GM10248 (cell line): ENCODE measurements around the gene KCNQ4.

Source experiments
- CTCF ChIA-PET: fragments of 300-600 bp; sonication (Branson Sonifier 250); formaldehyde crosslinking; extraction: SDS; loops from one replicate; lab custom pipeline; 2021; ENCODE audit warnings: antibody characterized with exemption; lab: Yijun Ruan, JAX
- POLR2A ChIA-PET: fragments of 350-650 bp; sonication (Branson Sonifier 250); formaldehyde crosslinking; extraction: SDS; loops from one replicate; lab custom pipeline; 2020; ENCODE audit warnings: antibody characterized with exemption; lab: Yijun Ruan, JAX
- DNase-seq: peaks from one replicate; pipeline ENCODE4 v3.0.0; 2012; ENCODE audit errors: extremely low spot score
- TF ChIP-seq, protein P1 (sequence below): IDR thresholded peaks from 2 replicates; pipeline ENCODE4 v1.5.1; 2012; ENCODE audit warnings: mild to moderate bottlenecking, low read depth; ENCODE audit errors: extremely low read depth, missing control alignments, control extremely low read depth

KCNQ4 gene

DNA sequence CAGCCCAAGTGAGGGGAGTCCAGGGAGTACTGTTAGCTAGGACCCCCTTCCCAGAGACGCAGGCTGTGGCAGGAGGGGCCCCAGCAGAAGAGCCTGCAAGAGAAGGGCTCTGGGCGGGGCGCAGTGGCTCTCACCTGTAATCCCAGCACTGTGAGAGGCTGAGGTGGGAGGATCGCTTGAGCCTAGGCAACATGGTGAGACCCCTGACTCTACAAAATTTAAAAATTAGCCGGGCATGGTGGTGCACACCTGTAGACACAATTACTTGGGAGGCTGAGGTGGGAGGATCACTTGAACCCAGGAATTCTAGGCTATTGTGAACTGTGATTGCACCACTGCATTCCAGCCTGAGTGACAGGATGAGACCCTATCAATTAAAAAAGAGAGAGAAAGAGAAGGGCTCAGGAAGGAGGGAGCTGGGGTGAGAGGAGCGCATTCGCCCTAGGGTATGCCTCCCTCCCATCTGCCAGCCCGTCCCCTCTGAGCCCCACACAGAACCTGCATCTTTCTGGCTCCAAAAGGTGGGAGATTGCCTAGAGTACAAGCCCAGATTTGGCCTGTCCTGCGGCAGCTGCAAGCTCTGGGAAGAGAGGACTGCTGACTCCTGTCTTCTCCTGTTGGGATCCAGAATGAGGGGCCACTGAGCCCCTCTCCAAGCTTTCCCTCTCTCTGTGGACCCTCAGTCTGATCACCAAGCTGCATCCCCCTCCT, 3.6 kb downstream of the KCNQ4 start:
- POLR2A ChIA-PET, result no interaction called here
- DNase-seq, result no peak
- TF ChIP-seq, protein P1, sequence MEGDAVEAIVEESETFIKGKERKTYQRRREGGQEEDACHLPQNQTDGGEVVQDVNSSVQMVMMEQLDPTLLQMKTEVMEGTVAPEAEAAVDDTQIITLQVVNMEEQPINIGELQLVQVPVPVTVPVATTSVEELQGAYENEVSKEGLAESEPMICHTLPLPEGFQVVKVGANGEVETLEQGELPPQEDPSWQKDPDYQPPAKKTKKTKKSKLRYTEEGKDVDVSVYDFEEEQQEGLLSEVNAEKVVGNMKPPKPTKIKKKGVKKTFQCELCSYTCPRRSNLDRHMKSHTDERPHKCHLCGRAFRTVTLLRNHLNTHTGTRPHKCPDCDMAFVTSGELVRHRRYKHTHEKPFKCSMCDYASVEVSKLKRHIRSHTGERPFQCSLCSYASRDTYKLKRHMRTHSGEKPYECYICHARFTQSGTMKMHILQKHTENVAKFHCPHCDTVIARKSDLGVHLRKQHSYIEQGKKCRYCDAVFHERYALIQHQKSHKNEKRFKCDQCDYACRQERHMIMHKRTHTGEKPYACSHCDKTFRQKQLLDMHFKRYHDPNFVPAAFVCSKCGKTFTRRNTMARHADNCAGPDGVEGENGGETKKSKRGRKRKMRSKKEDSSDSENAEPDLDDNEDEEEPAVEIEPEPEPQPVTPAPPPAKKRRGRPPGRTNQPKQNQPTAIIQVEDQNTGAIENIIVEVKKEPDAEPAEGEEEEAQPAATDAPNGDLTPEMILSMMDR, result no peak
- CTCF ChIA-PET, result interaction anchor here (1.1 to 7.9 kb wide), 4 partner anchors 10 to 63 kb away, joined by 3 to 77 read pairs (median 3); no protein-coding TSS in a partner anchor

DNA sequence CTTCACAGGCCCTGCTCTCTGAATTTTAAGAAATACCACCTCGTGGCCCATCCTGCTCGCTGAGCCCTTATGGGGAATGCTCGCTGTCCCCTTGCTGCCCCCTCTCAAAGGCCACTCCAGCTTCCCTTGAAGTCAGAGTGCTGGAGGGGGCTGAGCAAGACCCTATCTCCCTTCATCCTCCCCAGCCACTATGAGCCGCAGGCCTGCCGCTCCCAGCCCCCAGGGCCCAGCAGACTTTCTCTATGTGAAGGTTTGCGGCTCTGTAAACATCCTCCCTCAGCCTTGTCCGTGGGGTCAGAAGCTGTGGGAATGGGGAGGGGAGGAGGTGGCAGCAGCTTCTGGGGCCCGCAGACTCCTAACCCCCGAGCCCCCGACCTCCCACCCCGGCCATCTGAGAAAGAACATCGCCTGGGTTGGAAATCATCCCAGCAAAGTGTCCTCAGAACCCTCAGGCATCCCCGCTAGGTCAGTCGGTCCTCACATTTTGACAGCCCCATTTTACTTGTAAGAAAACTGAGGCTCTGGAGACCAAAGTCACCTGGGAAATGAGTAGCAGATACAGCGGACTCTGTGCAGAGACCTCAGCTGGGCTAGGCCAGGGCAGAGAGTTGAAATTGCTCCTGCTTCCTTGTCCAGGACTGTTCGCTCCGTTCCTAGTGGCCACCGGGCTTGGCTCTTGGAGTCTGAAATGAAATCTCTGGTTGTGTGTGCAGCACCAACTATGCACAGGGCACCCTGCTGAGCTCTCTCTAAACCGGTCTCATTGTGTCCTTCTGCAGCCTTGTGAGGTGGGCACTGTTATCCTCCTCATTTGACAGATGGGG, 4.4 kb downstream of the KCNQ4 start:
- ChIA-PET CTCF (interaction anchor here (1.1 to 7.9 kb wide), 2 partner anchors 10 to 14 kb away, joined by 3 to 77 read pairs; no protein-coding TSS in a partner anchor), POLR2A (no interaction called here)
- TF ChIP-seq, protein P1, result no peak
- DNase-seq, result no peak

DNA sequence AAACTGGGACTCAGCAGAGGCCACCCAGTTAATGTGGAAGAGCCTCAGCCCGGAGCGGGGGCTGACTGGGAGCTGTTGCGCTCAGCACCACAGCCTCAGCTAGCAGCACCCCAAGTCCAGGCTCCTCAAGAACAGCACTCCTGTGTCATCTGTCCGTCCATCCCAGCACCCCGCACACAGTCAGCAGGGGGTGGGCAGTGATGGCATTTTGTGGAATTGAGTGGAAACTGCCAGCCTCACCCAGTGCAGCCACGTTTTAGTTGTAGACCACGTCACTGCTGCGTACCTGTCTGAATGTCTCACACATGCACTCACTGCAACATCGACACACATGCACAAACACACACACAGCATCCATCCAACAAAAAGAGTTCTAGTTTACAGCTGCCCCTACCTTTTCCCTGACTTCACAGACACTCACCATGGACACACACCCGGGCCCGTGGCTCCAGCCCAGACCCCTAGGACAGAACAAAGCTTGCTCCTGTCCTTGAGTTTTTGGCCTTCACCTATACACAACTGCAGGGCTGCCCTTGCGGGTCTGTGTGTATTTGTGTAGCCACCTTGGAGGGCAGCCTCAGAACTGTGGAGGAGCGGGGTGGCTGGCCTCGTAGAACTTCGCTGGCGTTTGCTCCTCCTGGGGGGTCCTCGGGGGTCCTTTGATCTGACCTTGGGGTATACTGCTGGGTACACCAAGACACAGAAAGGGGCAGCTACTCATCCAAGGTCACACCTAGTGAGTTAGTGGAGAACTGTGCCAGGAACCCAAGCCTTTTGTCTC, 5.2 kb downstream of the KCNQ4 start:
- POLR2A ChIA-PET, result no interaction called here
- DNase-seq, result no peak
- CTCF ChIA-PET, result interaction anchor here (1.1 to 7.9 kb wide), 4 partner anchors 9 to 164 kb away, joined by 3 to 77 read pairs (median 4); no protein-coding TSS in a partner anchor
- TF ChIP-seq, protein P1, result no peak

DNA sequence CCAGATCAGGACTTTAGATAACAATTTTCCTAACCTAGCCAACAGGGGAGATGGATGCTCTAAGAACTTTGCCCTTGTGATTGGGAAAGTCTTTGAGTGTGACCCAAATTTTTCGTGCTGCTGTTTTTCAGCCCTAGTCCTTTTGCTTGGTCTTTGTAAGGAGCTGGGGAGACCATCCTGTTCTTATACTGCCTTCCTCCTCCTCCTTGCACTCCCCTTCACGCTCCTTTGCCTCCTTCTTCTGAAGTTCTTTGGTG, 5.7 kb downstream of the KCNQ4 start:
- ChIA-PET POLR2A (no interaction called here), CTCF (interaction anchor here (1.1 to 7.9 kb wide), 4 partner anchors 9 to 163 kb away, joined by 3 to 77 read pairs (median 4); no protein-coding TSS in a partner anchor)
- TF ChIP-seq, protein P1, result no peak
- DNase-seq, result no peak

DNA sequence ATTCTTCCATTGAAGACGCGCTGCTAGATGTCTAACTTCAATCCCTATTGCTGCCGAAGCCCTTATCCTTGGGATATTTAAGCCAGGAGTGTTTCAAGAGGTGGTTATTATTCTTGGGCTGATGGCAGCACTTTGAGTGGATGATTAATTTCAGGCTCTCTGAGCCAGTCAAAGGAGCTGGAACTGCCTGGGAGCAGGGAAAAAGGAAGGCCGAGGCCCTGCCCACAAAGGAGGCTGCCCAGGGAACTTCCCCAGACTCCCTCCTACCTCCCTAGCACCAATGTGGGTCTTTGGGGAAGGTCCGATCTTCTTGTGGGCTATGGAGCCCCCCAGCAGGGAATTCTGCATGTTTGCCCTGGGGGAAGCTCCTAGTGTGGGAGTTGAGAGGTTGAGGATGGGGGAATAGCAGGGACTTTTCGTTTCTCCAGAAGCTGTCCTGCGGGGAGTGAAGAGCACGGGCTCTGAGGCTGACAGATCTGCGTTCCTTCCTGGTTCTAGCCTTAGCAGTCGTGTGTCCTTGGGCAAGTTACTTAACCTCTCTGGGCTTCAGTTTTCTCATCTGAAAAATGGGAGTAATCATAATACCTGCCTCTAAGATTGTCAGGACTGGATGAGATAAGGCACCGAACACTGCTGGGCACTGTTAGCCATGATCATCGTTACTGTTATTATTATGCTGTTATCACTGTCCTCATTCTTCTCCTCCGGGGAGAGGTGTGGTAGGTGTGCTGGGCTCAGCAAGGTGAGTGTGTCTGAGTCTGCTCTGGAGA, 6.3 kb downstream of the KCNQ4 start:
- CTCF ChIA-PET, result interaction anchor here (1.1 to 7.9 kb wide), 7 partner anchors 8 to 163 kb away, joined by 3 to 77 read pairs (median 3); no protein-coding TSS in a partner anchor

More for the DNA sequence above, 6.3 kb downstream of the KCNQ4 start:
- no peak for DNase-seq
- TF ChIP-seq, protein P1, result no peak
- POLR2A ChIA-PET, result no interaction called here
